IMR-90 (cell line): ENCODE data around the gene MAN2B1. TPM values are rescaled to one million over a fixed set of nuclear protein-coding genes. Genes with fewer than 3 reads are reported as not detected.

ENCODE experiments used
- ATAC-seq: fragments of 200-7000 bp; cut with Tn5 transposase; 2 replicates; pipeline ENCODE4 v1.9.1; 2020; ENCODE audit warnings: low read depth, mild to moderate bottlenecking, moderate library complexity
- BruUV-seq: library from RNA; stranded (reverse); fragments of 400-500 nt; replicated peaks from 2 replicates; lab custom pipeline; 2021; lab: Mats Ljungman, UMichigan
- CTCF ChIA-PET: fragments of 300-600 bp; formaldehyde crosslinking; extraction: SDS; loops from one replicate; lab custom pipeline; 2021; ENCODE audit warnings: antibody characterized with exemption; lab: Yijun Ruan, JAX
- POLR2A ChIA-PET: fragments of 300-600 bp; sonication (Branson Sonifier 250); formaldehyde crosslinking; loops from one replicate; lab custom pipeline; 2022; ENCODE audit warnings: antibody characterized with exemption; ENCODE audit not compliant: unreplicated experiment; lab: Charles Lee
- DNase-seq: peaks from one replicate; pipeline ENCODE4 v3.0.0; 2013
- H2AFZ ChIP-seq: replicated peaks from 2 replicates; pipeline ENCODE3; 2013; ENCODE audit warnings: low read length, mild to moderate bottlenecking; ENCODE audit not compliant: poor library complexity
- H2AK5ac ChIP-seq: 2 replicates; pipeline ENCODE4 v1.6.1; 2013; ENCODE audit warnings: low read depth, low read length, inconsistent platforms
- H2AK9ac ChIP-seq: replicated peaks from 2 replicates; pipeline ENCODE3; 2013; ENCODE audit warnings: mild to moderate bottlenecking, low read depth, low read length, moderate library complexity; ENCODE audit not compliant: poor library complexity
- H2BK120ac ChIP-seq: 2 replicates; pipeline ENCODE4 v1.6.1; 2013; ENCODE audit warnings: low read depth, low read length, inconsistent platforms
- H2BK15ac ChIP-seq: 3 replicates; pipeline ENCODE4 v1.6.1; 2013; ENCODE audit warnings: low read depth, low read length, inconsistent platforms
- H2BK20ac ChIP-seq: 2 replicates; pipeline ENCODE4 v1.6.1; 2013; ENCODE audit warnings: low read depth, mild to moderate bottlenecking, inconsistent platforms, low read length, moderate library complexity
- H2BK5ac ChIP-seq: 2 replicates; pipeline ENCODE4 v1.6.1; 2013; ENCODE audit warnings: mild to moderate bottlenecking, low read depth, low read length, inconsistent platforms; ENCODE audit not compliant: poor library complexity, severe bottlenecking
- H3K14ac ChIP-seq: replicated peaks from 2 replicates; pipeline ENCODE4 v1.6.1; 2013; ENCODE audit warnings: low read depth, low read length, inconsistent platforms
- H3K18ac ChIP-seq: 2 replicates; pipeline ENCODE4 v1.6.1; 2013; ENCODE audit warnings: low read depth, low read length, control low read depth
- H3K23ac ChIP-seq: 2 replicates; pipeline ENCODE4 v1.6.1; 2013; ENCODE audit warnings: low read depth, low read length, inconsistent platforms
- H3K27ac ChIP-seq: 2 replicates; pipeline ENCODE4 v1.5.1; 2013; ENCODE audit warnings: mild to moderate bottlenecking, control low read depth, low read length; ENCODE audit not compliant: insufficient read depth
- H3K27me3 ChIP-seq: 2 replicates; pipeline ENCODE4 v1.6.1; 2013; ENCODE audit warnings: low read length; ENCODE audit not compliant: control insufficient read depth, insufficient read depth
- H3K36me3 ChIP-seq: 2 replicates; pipeline ENCODE4 v1.6.1; 2013; ENCODE audit warnings: low read length, mixed read lengths; ENCODE audit not compliant: control insufficient read depth, insufficient read depth
- H3K4ac ChIP-seq: 2 replicates; pipeline ENCODE4 v1.6.1; 2013; ENCODE audit warnings: low read depth, low read length, inconsistent platforms
- H3K4me1 ChIP-seq: 2 replicates; pipeline ENCODE4 v1.6.1; 2013; ENCODE audit warnings: low read length, mixed read lengths; ENCODE audit not compliant: control insufficient read depth, insufficient read depth
- H3K4me2 ChIP-seq: 2 replicates; pipeline ENCODE4 v1.6.1; 2013; ENCODE audit warnings: low read depth, mild to moderate bottlenecking, control low read depth, low read length, moderate library complexity
- H3K4me3 ChIP-seq: 2 replicates; pipeline ENCODE4 v1.5.1; 2013; ENCODE audit warnings: low read depth, mild to moderate bottlenecking, control low read depth, low read length, moderate library complexity; ENCODE audit not compliant: insufficient read depth
- H3K56ac ChIP-seq: 2 replicates; pipeline ENCODE4 v1.6.1; 2013; ENCODE audit warnings: low read length, inconsistent platforms; ENCODE audit not compliant: insufficient read depth; ENCODE audit errors: extremely low read depth
- H3K79me1 ChIP-seq, 2 experiments: 2 replicates each; pipeline ENCODE4 v1.6.1; 2013; ENCODE audit warnings: low read length in 2 of 2, inconsistent platforms in 1 of 2, low read depth in 1 of 2
- H3K9ac ChIP-seq: 2 replicates; pipeline ENCODE4 v1.6.1; 2013; ENCODE audit warnings: low read depth, low read length, control low read depth
- H3K9me1 ChIP-seq: 2 replicates; pipeline ENCODE4 v1.6.1; 2013; ENCODE audit warnings: low read length, inconsistent platforms; ENCODE audit not compliant: insufficient read depth
- H3K9me3 ChIP-seq: 2 replicates; pipeline ENCODE4 v1.6.1; 2013; ENCODE audit warnings: low read length; ENCODE audit not compliant: control insufficient read depth, insufficient read depth
- H4K20me1 ChIP-seq: 2 replicates; pipeline ENCODE4 v1.6.1; 2013; ENCODE audit warnings: low read length, inconsistent platforms; ENCODE audit not compliant: insufficient read depth
- H4K5ac ChIP-seq: 2 replicates; pipeline ENCODE4 v1.6.1; 2013; ENCODE audit warnings: mild to moderate bottlenecking, low read depth, low read length, control low read depth
- H4K8ac ChIP-seq, 2 experiments: 2 replicates each; pipeline ENCODE4 v1.6.1; 2013; ENCODE audit warnings: low read depth in 2 of 2, low read length in 2 of 2, control low read depth in 1 of 2, inconsistent platforms in 1 of 2
- H4K91ac ChIP-seq: 2 replicates; pipeline ENCODE4 v1.6.1; 2013; ENCODE audit warnings: low read depth, low read length, inconsistent platforms; ENCODE audit not compliant: insufficient read depth
- CHD1 ChIP-seq: IDR thresholded peaks from 2 replicates; pipeline ENCODE4 v1.6.1; 2012; ENCODE audit warnings: low read depth, low read length, improper control_type of control experiment
- MXI1 ChIP-seq: IDR thresholded peaks from 2 replicates; pipeline ENCODE4 v1.6.1; 2012; ENCODE audit warnings: low read depth, mild to moderate bottlenecking, low read length, moderate library complexity, borderline replicate concordance
- NFE2L2 ChIP-seq: fragments of 150-350 bp; IDR thresholded peaks from 2 replicates; pipeline ENCODE4 v1.6.1; 2016; ENCODE audit warnings: low read depth, mild to moderate bottlenecking, low read length
- WGBS, 2 experiments: methylation state at CpG; one replicate each; pipeline versions ENCODE4 v1.1.5 to v1.1.7; 2013; ENCODE audit warnings: missing lambda C conversion rate in 2 of 2; ENCODE audit not compliant: insufficient read length in 1 of 2; ENCODE audit errors: extremely low coverage in 2 of 2; 5-methylcytosine and 5-hydroxymethylcytosine counted together
- dilution Hi-C: fragments of 300-500 bp; cut with HindIII; formaldehyde crosslinking; loops from one replicate; pipeline ENCODE4 v1.14.3; 2018; ENCODE audit warnings: low sequenced_read_pairs; ENCODE audit not compliant: unreplicated experiment
- in situ Hi-C: fragments of 300-500 bp; cut with MboI; formaldehyde crosslinking; loops from 3 replicates; pipeline ENCODE4 v1.14.3; 2019; ENCODE audit warnings: low sequenced_read_pairs, inconsistent platforms, mixed read lengths
- intact Hi-C: fragments of 100-400 bp; cut with micrococcal nuclease; formaldehyde crosslinking; loops from 2 replicates; pipeline ENCODE4 v1.10.0; 2022
- polyA plus RNA-seq, 3 experiments: library from polyadenylated mRNA; depleted of rRNA; stranded (reverse); fragments of >200 nt; gene quantifications; 2 replicates each; pipeline ENCODE4 v1.2.3, GENCODE V29; 2012; ENCODE audit warnings: low replicate concordance in 1 of 3
- total RNA-seq: library from RNA; depleted of rRNA; stranded (reverse); fragments of >200 nt; gene quantifications from 2 replicates; pipeline ENCODE4 v1.2.3, GENCODE V29; 2012

The MAN2B1 gene
- total and polyA plus RNA-seq, 2 of the 4 experiments (the other 2 are of a cell fraction): 10.4 to 55.4 TPM

- ChIA-PET POLR2A (no interaction called here), CTCF (no interaction called here)
- H3K4me2 ChIP-seq: no peak overlapping the region
- H2BK15ac ChIP-seq: no peak overlapping the region
- H3K36me3 ChIP-seq: no peaks in the 10 kb centered on the region
- in situ Hi-C loops (no loop called here), dilution Hi-C loops (no loop called here), intact Hi-C loops (no loop called here)
- BruUV-seq: no TSS peak
- no peak overlapping the region for H2BK20ac ChIP-seq
- no peak overlapping the region for H2AK5ac ChIP-seq
- no peak overlapping the region for H4K8ac ChIP-seq
- H3K9ac ChIP-seq: no peak overlapping the region
- no peaks in the 10 kb centered on the region for H3K79me1 ChIP-seq
- H4K20me1 ChIP-seq: no peaks in the 10 kb centered on the region
- no peak overlapping the region for H3K27ac ChIP-seq
- H3K14ac ChIP-seq: no peak overlapping the region
- H3K9me3 ChIP-seq: no peaks in the 10 kb centered on the region
- H3K9me1 ChIP-seq: no peaks in the 10 kb centered on the region
- no peak overlapping the region for H4K5ac ChIP-seq
- H2AFZ ChIP-seq: no peak overlapping the region
- 96% methylated on average over 11 of the region's 26 CpGs; no CpG with 5 or more reads in 1 of the 2 experiments for WGBS, 2 experiments
- no peak overlapping the region for H2BK5ac ChIP-seq
- H3K18ac ChIP-seq: no peak overlapping the region
- H2BK120ac ChIP-seq: no peak overlapping the region
- H3K27me3 ChIP-seq: no peaks in the 10 kb centered on the region
- no peak for TF ChIP-seq CHD1
- no peak for TF ChIP-seq MXI1
- no peak for TF ChIP-seq NFE2L2
- no peak overlapping the region for H4K91ac ChIP-seq
- H3K4me3 ChIP-seq: no peak overlapping the region
- ATAC-seq (no peak), DNase-seq (no peak)
- no peak overlapping the region for H3K23ac ChIP-seq
- H3K56ac ChIP-seq: no peak overlapping the region
- peaks cover 3% of the 10 kb centered on the region for H3K4me1 ChIP-seq
- H3K4ac ChIP-seq: no peak overlapping the region
- no peak overlapping the region for H2AK9ac ChIP-seq
These were observed 24.0 kb downstream of the MAN2B1 start for GRCh38 chr19:12642506-12642905.
